GM23338 (cell line): ENCODE measurements around the gene PRR33. TPM values are rescaled to one million over a fixed set of nuclear protein-coding genes. Genes with fewer than 3 reads are reported as not detected.

Source experiments
- ATAC-seq: fragments of 200-7000 bp; cut with Tn5 transposase; 3 replicates; pipeline ENCODE4 v1.9.1; 2020
- DNase-seq: peaks from one replicate; pipeline ENCODE4 v3.0.0-alpha.2; 2015; ENCODE audit warnings: low spot score
- H2AFZ ChIP-seq: fragments of 200-600 bp; sonication (generic); 2 replicates; pipeline ENCODE4 v1.8.0; 2016; ENCODE audit warnings: antibody characterized with exemption, mild to moderate bottlenecking, moderate library complexity
- H3F3A ChIP-seq: fragments of 200-600 bp; sonication (generic); replicated peaks from 2 replicates; pipeline ENCODE4 v1.8.0; 2017; ENCODE audit warnings: antibody characterized with exemption, mixed run types, low read depth
- H3K27ac ChIP-seq: fragments of 200-600 bp; sonication (generic); 2 replicates; pipeline ENCODE4 v1.6.1; 2016; ENCODE audit warnings: low read depth
- H3K27me3 ChIP-seq: fragments of 200-600 bp; sonication (generic); 2 replicates; pipeline ENCODE4 v1.8.0; 2016; ENCODE audit warnings: mild to moderate bottlenecking, mixed run types, moderate library complexity; ENCODE audit not compliant: insufficient read depth
- H3K36me3 ChIP-seq: fragments of 200-600 bp; sonication (generic); 2 replicates; pipeline ENCODE4 v1.8.0; 2016; ENCODE audit warnings: mild to moderate bottlenecking; ENCODE audit not compliant: insufficient read depth
- H3K4me1 ChIP-seq: fragments of 200-600 bp; sonication (generic); 2 replicates; pipeline ENCODE4 v1.8.0; 2016; ENCODE audit warnings: mild to moderate bottlenecking, moderate library complexity; ENCODE audit not compliant: insufficient read depth
- H3K4me2 ChIP-seq: fragments of 200-600 bp; sonication (generic); 2 replicates; pipeline ENCODE4 v1.7.1; 2017; ENCODE audit warnings: mixed run types
- H3K4me3 ChIP-seq: fragments of 200-600 bp; sonication (generic); 2 replicates; pipeline ENCODE4 v1.6.1; 2016; ENCODE audit warnings: mixed run types
- H3K79me2 ChIP-seq: fragments of 200-600 bp; sonication (generic); replicated peaks from 2 replicates; pipeline ENCODE4 v1.8.0; 2017; ENCODE audit warnings: mild to moderate bottlenecking; ENCODE audit not compliant: insufficient read depth
- H3K9me2 ChIP-seq: fragments of 200-600 bp; sonication (generic); 2 replicates; pipeline ENCODE4 v1.8.0; 2017; ENCODE audit not compliant: insufficient read depth
- H4K20me1 ChIP-seq: fragments of 200-600 bp; sonication (generic); replicated peaks from 2 replicates; pipeline ENCODE4 v1.8.0; 2017; ENCODE audit warnings: mild to moderate bottlenecking; ENCODE audit not compliant: insufficient read depth
- H3K27ac Mint-ChIP-seq: 2 replicates; pipeline ENCODE4 v1.8.0; 2020; ENCODE audit warnings: inconsistent platforms, mild to moderate bottlenecking, moderate library complexity, mixed read lengths
- H3K27me3 Mint-ChIP-seq: 3 replicates; pipeline ENCODE4 v1.8.0; 2022; ENCODE audit warnings: low read depth, mild to moderate bottlenecking, moderate library complexity, mixed read lengths, inconsistent platforms; ENCODE audit not compliant: insufficient read depth, poor library complexity
- H3K36me3 Mint-ChIP-seq: 3 replicates; pipeline ENCODE4 v1.8.0; 2021; ENCODE audit warnings: low read depth, mild to moderate bottlenecking, inconsistent platforms, moderate library complexity, mixed read lengths
- H3K4me1 Mint-ChIP-seq: 3 replicates; pipeline ENCODE4 v1.8.0; 2020; ENCODE audit warnings: mild to moderate bottlenecking, inconsistent platforms, mixed read lengths
- H3K4me3 Mint-ChIP-seq: 3 replicates; pipeline ENCODE4 v1.8.0; 2021; ENCODE audit warnings: moderate library complexity, mild to moderate bottlenecking, inconsistent platforms, mixed read lengths
- H3K9me3 Mint-ChIP-seq: 3 replicates; pipeline ENCODE4 v1.8.0; 2020; ENCODE audit warnings: moderate library complexity, mild to moderate bottlenecking, inconsistent platforms, mixed read lengths
- ETS1 ChIP-seq: IDR thresholded peaks from 2 replicates; pipeline ENCODE4 v1.6.1; 2016; ENCODE audit warnings: antibody characterized with exemption
- EZH2 ChIP-seq: fragments of 200-600 bp; sonication (generic); IDR thresholded peaks from one replicate; pipeline ENCODE4 v1.8.0; 2017; ENCODE audit warnings: antibody characterized with exemption, mild to moderate bottlenecking, low read depth; ENCODE audit not compliant: unreplicated experiment
- NANOG ChIP-seq: IDR thresholded peaks from 2 replicates; pipeline ENCODE4 v1.6.1; 2016; ENCODE audit warnings: antibody characterized with exemption, borderline replicate concordance
- ZNF114 ChIP-seq: fragments of 250-450 bp; sonication (Bioruptor Pico); IDR thresholded peaks from 2 replicates; pipeline ENCODE4 v1.5.0; 2020; ENCODE audit warnings: mild to moderate bottlenecking, moderate library complexity
- ZNF462 ChIP-seq: fragments of 250-450 bp; sonication (Bioruptor Pico); IDR thresholded peaks from 2 replicates; pipeline ENCODE4 v1.5.0; 2020; ENCODE audit warnings: mild to moderate bottlenecking, moderate library complexity
- polyA plus RNA-seq: library from polyadenylated mRNA; unstranded; fragments of >200 nt; fragmentation: Nextera tagmentation; extraction: Ambion mirVana; gene quantifications from 2 replicates; pipeline ENCODE4 v1.2.1, GENCODE V29; 2016
- total RNA-seq: library from RNA; depleted of rRNA; stranded (reverse); fragments of >200 nt; shearing (Covaris generic); gene quantifications from 2 replicates; pipeline ENCODE4 v1.2.3, GENCODE V29; 2014

Gene PRR33
- total and polyA plus RNA-seq, 2 experiments from 2014 or later: not detected

GRCh38 chr11:1892116-1892515 is 421 bp upstream of the PRR33 start (continued):
- TF ChIP-seq ETS1: no peak
- no peak for TF ChIP-seq ZNF462

GRCh38 chr11:1890856-1891830 is 552 bp downstream of the PRR33 start:
- Histone ChIP-seq H3K79me2 (no peaks in the 10 kb centered on the region), H3K36me3 (no peaks in the 10 kb centered on the region), H3K4me2 (no peak overlapping the region), H3K9me2 (no peaks in the 10 kb centered on the region), H3F3A (no peaks in the 10 kb centered on the region), H3K27me3 (no peaks in the 10 kb centered on the region), H3K4me3 (no peak overlapping the region), H4K20me1 (no peaks in the 10 kb centered on the region), H3K27ac (no peak overlapping the region), H2AFZ (no peak overlapping the region), H3K4me1 (no peaks in the 10 kb centered on the region)
- Mint-ChIP-seq H3K27ac (no peak overlapping the region), H3K4me1 (no peaks in the 10 kb centered on the region), H3K4me3 (no peak overlapping the region), H3K36me3 (no peaks in the 10 kb centered on the region), H3K9me3 (no peaks in the 10 kb centered on the region), H3K27me3 (peaks cover 10% of the 10 kb centered on the region)
- TF ChIP-seq NANOG: no peak
- TF ChIP-seq EZH2: no peak
- no peak for TF ChIP-seq ZNF114 (CRISPR knock-in tag)
- ATAC-seq (no peak), DNase-seq (no peak)
